ENCODE measurements around the gene PNLIPRP1. TPM values are rescaled to one million over a fixed set of nuclear protein-coding genes. Genes with fewer than 3 reads are reported as not detected.
A peak's percentile ranks its signal among the peaks of the same experiment; 100 is the strongest.

Gene PNLIPRP1
- total and polyA plus RNA-seq, 12 donors: 0.24 to 1.5 (median 0.88) TPM; not detected in 7

DNA sequence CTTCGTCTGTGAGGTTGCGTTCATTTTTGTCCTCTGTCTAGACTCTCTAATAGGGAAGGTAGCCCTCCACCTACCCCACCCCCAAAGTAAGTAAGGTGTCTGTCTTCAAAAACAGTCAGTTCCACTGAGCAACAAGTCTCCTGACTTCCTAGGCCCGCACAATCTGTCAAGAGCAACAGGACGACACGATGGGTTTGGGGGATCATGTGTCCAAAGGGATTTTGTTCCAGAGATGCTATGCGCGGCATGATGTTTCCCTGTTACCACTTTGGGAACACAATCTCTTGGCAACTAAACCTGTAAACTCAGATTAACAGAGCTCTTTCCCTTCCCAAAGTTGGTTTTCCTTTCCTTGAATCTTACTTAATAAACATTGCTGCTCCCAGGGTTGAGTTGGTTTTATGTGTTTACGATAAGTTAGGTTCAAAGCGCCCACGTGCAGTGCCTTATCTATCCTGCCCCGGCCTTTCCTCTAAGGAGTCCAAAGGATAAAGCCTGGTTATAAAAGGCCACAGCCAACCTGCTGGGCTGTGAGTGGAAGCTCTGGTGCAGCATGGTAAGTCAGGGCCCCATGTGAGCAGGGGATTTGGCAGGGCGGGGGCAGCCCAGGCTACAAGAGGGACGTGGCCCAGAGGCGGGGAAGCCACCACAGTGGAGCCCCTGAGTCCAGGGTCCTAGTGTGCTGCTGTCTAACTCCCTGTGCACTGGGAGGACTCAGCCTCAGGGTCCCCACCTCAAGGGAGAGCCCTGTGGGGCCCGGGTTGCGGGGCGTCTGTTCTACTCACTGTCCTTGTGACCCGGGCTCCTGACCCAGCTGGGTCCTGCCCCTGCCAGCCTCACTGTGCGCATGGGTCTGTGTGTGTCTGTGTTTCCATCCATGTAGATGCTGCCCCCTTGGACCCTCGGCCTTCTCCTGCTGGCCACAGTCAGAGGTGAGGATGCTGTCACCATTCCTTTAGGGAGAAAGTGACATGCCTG is 30.0 kb downstream of the PNLIPRP1 start, which contains the start of gene PNLIPRP2:
Gene PNLIPRP2 (plus strand): TSS at position 531 of the 978 bp plus-strand sequence.
- no peak for TF ChIP-seq POLR2A (IDR thresholded peaks at IDR 0.05)
- TF ChIP-seq, protein P1, sequence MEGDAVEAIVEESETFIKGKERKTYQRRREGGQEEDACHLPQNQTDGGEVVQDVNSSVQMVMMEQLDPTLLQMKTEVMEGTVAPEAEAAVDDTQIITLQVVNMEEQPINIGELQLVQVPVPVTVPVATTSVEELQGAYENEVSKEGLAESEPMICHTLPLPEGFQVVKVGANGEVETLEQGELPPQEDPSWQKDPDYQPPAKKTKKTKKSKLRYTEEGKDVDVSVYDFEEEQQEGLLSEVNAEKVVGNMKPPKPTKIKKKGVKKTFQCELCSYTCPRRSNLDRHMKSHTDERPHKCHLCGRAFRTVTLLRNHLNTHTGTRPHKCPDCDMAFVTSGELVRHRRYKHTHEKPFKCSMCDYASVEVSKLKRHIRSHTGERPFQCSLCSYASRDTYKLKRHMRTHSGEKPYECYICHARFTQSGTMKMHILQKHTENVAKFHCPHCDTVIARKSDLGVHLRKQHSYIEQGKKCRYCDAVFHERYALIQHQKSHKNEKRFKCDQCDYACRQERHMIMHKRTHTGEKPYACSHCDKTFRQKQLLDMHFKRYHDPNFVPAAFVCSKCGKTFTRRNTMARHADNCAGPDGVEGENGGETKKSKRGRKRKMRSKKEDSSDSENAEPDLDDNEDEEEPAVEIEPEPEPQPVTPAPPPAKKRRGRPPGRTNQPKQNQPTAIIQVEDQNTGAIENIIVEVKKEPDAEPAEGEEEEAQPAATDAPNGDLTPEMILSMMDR (IDR thresholded peaks at IDR 0.05): no peak
- Histone ChIP-seq H3K27ac (no peak within 1 kb of the TSS), H3K36me3 (replicated peaks in 1 of 2) (no peaks in the 10 kb centered on the region), H3K27me3 (peaks cover 4% of the 10 kb centered on the region), H3K4me1 (replicated peaks in 1 of 2) (no peaks in the 10 kb centered on the region), H3K9me3 (replicated peaks in 1 of 3) (no peaks in the 10 kb centered on the region), H3K4me3 (no peak within 1 kb of the TSS)
- WGBS, 4 donors: 81 to 89% (median 84%) methylated on average over 12 to 20 of the region's 20 CpGs
- DNase-seq: peak in 1 of 7 donors; percentile 24
- intact Hi-C loops (cut with DNase I): loop anchor here in 1 of 2 donors (10.0 kb wide), 1 partner anchor 64 kb away; no protein-coding TSS in a partner anchor

DNA sequence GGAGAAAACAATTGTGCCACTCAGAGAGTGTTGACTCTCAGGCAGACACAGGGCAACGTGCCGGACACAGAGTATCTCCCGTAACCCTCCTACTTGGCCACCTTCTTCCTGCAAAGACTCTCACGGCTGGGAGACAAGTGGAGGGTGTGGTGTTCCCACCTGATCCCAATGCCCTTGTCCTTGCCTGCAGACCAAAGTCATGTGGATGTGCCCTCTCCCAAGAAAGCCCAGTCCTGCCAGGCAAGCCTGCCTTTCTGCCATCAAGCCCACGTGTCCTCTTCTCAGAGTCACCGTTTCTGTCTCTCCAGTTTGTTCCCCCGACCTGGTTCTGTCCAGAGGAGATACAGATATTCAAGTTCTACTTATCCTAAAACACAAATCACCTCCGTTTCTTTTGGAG is 30.7 kb downstream of the PNLIPRP1 start:
- Histone ChIP-seq H3K27me3 (peaks cover 7% of the 10 kb centered on the region), H3K9me3 (replicated peaks in 1 of 3) (no peaks in the 10 kb centered on the region), H3K27ac (no peak overlapping the region), H3K4me1 (replicated peaks in 1 of 2) (no peaks in the 10 kb centered on the region), H3K36me3 (replicated peaks in 1 of 2) (no peaks in the 10 kb centered on the region), H3K4me3 (no peak overlapping the region)
- intact Hi-C loops (cut with DNase I): loop anchor here in 1 of 2 donors (10.0 kb wide), 1 partner anchor 63 kb away; no protein-coding TSS in a partner anchor
- TF ChIP-seq, protein P1 (IDR thresholded peaks at IDR 0.05): no peak
- no peak for TF ChIP-seq POLR2A (IDR thresholded peaks at IDR 0.05)
- peak in 1 of 7 donors; percentile 25 for DNase-seq
- 77 to 94% (median 81%) methylated on average over 8 of the region's 8 CpGs for WGBS, 4 donors

DNA sequence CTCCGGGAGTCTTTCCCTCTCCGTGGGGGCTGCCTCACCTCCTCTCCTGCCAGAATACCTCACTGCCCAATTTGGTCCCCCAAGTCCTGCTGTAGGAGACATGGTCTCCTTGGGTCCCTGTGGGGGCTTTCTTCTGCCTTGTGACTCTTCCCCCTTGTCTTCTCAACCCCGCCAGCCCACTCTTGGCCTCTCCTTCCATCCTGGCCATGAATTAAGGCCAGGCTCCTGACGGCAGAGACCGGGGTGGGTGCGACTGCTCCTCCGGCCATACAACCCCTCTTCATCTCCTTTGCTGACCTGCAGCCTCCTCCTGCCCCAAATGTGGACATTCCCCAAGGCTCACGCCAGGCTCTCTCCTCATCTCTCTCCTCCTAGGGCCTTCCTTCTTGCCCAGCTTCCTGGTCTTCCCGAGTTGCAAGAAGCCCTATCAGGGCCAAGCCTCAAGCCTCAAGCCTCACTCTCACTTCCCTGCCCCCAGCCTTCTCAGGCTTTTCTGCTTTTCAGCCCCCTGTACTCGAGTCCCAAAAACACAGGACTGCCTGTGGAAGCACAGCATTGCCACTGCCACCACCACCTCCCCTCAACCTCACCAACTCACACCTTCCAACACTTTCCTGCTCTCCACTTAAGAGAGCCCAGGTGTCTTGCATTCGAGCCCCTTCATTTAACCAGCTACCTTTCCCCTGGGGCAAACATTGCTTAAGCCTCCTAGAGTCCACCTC is 31.3 kb downstream of the PNLIPRP1 start:
- whole genome bisulfite sequencing, 4 donors: 78 to 85% (median 83%) methylated on average over 11 of the region's 11 CpGs
- no peaks in the 10 kb centered on the region for H3K9me3 ChIP-seq (replicated peaks in 1 of 3)
- H3K36me3 ChIP-seq (replicated peaks in 1 of 2): no peaks in the 10 kb centered on the region
- DNase-seq: no peak
- H3K4me1 ChIP-seq (replicated peaks in 1 of 2): no peaks in the 10 kb centered on the region
- intact Hi-C loops (cut with DNase I): loop anchor here in 1 of 2 donors (10.0 kb wide), 1 partner anchor 63 kb away; no protein-coding TSS in a partner anchor
- no peak for TF ChIP-seq POLR2A (IDR thresholded peaks at IDR 0.05)
- TF ChIP-seq, protein P1 (IDR thresholded peaks at IDR 0.05): no peak
- H3K4me3 ChIP-seq: no peak overlapping the region
- peaks cover 13% of the 10 kb centered on the region for H3K27me3 ChIP-seq
- no peak overlapping the region for H3K27ac ChIP-seq

DNA sequence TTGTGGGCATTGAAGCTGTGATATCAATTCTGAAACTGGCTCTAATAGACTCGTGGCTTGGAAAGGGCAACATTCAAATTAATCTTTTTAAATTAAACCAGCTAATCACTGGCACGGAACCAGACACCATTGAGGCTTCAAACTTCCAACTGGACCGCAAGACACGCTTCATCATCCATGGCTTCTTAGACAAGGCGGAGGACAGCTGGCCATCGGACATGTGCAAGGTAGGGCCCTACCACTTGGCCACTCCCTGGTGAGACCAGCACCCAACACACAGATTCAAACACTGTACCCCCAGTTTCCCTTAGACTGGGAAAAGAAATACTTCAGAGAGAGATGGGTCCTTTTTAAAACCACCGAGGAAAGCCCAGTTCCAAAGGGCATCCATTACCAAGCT is 35.1 kb downstream of the PNLIPRP1 start:
- intact Hi-C loops (cut with DNase I): loop anchor here in 1 of 2 donors (10.0 kb wide), 1 partner anchor 59 kb away; no protein-coding TSS in a partner anchor
- TF ChIP-seq POLR2A (IDR thresholded peaks at IDR 0.05): no peak
- TF ChIP-seq, protein P1 (IDR thresholded peaks at IDR 0.05): no peak

More for the DNA sequence above, 35.1 kb downstream of the PNLIPRP1 start:
- no peaks in the 10 kb centered on the region for H3K36me3 ChIP-seq (replicated peaks in 1 of 2)
- H3K9me3 ChIP-seq (replicated peaks in 1 of 3): no peaks in the 10 kb centered on the region
- no peak overlapping the region for H3K4me3 ChIP-seq
- peak in 1 of 7 donors; percentile 20 for DNase-seq
- 83 to 86% (median 85%) methylated on average over 5 to 7 of the region's 7 CpGs for WGBS, 4 donors
- no peak overlapping the region for H3K27ac ChIP-seq
- peaks cover 0 to 5% of the 10 kb centered on the region in 2 donors for H3K4me1 ChIP-seq (replicated peaks in 1 of 2)
- H3K27me3 ChIP-seq: peaks cover 14% of the 10 kb centered on the region
